H1 (cell line): ENCODE data around the gene TNNI3. TPM values are rescaled to one million over a fixed set of nuclear protein-coding genes. Genes with fewer than 3 reads are reported as not detected.

Source experiments
- CTCF ChIA-PET: fragments of 300-600 bp; sonication (Branson Sonifier 250); formaldehyde crosslinking; loops from one replicate; lab custom pipeline; 2021; ENCODE audit not compliant: partially characterized antibody; lab: Charles Lee
- POLR2A ChIA-PET: fragments of 300-600 bp; sonication (Branson Sonifier 250); formaldehyde crosslinking; loops from one replicate; lab custom pipeline; 2021; ENCODE audit warnings: inconsistent platforms; ENCODE audit not compliant: partially characterized antibody; lab: Charles Lee
- DNase-seq, 2 experiments: peaks; one replicate each; pipeline versions ENCODE4 v3.0.0 to v3.0.0-alpha.2; 2010 to 2022; ENCODE audit warnings: low spot score in 2 of 2, low read depth in 1 of 2, mixed read lengths in 1 of 2
- FAIRE-seq: peaks from 2 replicates; lab custom pipeline; 2011; peaks lifted over from hg19 to GRCh38; lab: Jason Lieb, UNC
- H2AFZ ChIP-seq: 2 replicates; pipeline ENCODE4 v1.8.1; 2012; ENCODE audit warnings: low read length, inconsistent platforms
- H2AK5ac ChIP-seq: 2 replicates; pipeline ENCODE4 v1.6.1; 2013; ENCODE audit warnings: low read depth, low read length
- H2BK120ac ChIP-seq: replicated peaks from 2 replicates; pipeline ENCODE3; 2013; ENCODE audit warnings: low read depth, low read length, inconsistent platforms
- H2BK12ac ChIP-seq: 2 replicates; pipeline ENCODE4 v1.6.1; 2013; ENCODE audit warnings: low read depth, low read length
- H2BK15ac ChIP-seq: 2 replicates; pipeline ENCODE4 v1.6.1; 2013; ENCODE audit warnings: low read length
- H2BK20ac ChIP-seq: 2 replicates; pipeline ENCODE4 v1.6.1; 2013; ENCODE audit warnings: low read length
- H2BK5ac ChIP-seq: 2 replicates; pipeline ENCODE4 v1.6.1; 2013; ENCODE audit warnings: low read depth, low read length
- H3K14ac ChIP-seq: 2 replicates; pipeline ENCODE4 v1.6.1; 2013; ENCODE audit warnings: inconsistent platforms; ENCODE audit not compliant: insufficient read length
- H3K18ac ChIP-seq: 2 replicates; pipeline ENCODE4 v1.6.1; 2013; ENCODE audit warnings: low read length; ENCODE audit errors: extremely low read depth
- H3K23ac ChIP-seq: 2 replicates; pipeline ENCODE4 v1.6.1; 2013; ENCODE audit warnings: inconsistent platforms; ENCODE audit not compliant: insufficient read length
- H3K23me2 ChIP-seq: 2 replicates; pipeline ENCODE4 v1.6.1; 2013; ENCODE audit warnings: low read depth, low read length
- H3K27ac ChIP-seq: 2 replicates; pipeline ENCODE4 v1.6.1; 2011; ENCODE audit warnings: low read depth, low read length, inconsistent platforms
- H3K27me3 ChIP-seq, 4 experiments: replicated peaks in 1 of 4; 1 replicate in 1 of 4; 2 replicates in 3 of 4; pipeline versions ENCODE4 v1.6.1 to v1.8.1; 2011 to 2013; ENCODE audit warnings: low read length in 3 of 4, mild to moderate bottlenecking in 3 of 4, inconsistent platforms in 2 of 4, mixed read lengths in 2 of 4, moderate library complexity in 1 of 4; ENCODE audit not compliant: control insufficient read depth in 3 of 4, insufficient read depth in 3 of 4; ENCODE audit errors: extremely low read depth in 1 of 4
- H3K36me3 ChIP-seq, 4 experiments: 2 replicates each; pipeline versions ENCODE4 v1.6.1 to v1.8.1; 2011 to 2013; ENCODE audit warnings: mild to moderate bottlenecking in 4 of 4, low read length in 3 of 4, moderate library complexity in 2 of 4, control low read depth in 1 of 4, inconsistent platforms in 1 of 4; ENCODE audit not compliant: insufficient read depth in 4 of 4, control insufficient read depth in 2 of 4
- H3K4ac ChIP-seq: replicated peaks from 2 replicates; pipeline ENCODE3; 2013; ENCODE audit warnings: low read length, low read depth, mixed read lengths, inconsistent platforms; ENCODE audit not compliant: insufficient read length
- H3K4me1 ChIP-seq, 4 experiments: replicated peaks in 1 of 4; 1 replicate in 1 of 4; 2 replicates in 3 of 4; pipeline versions ENCODE4 v1.6.1 to v1.8.1; 2011 to 2013; ENCODE audit warnings: low read length in 3 of 4, inconsistent platforms in 2 of 4, mixed read lengths in 1 of 4; ENCODE audit not compliant: insufficient read depth in 4 of 4, control insufficient read depth in 3 of 4
- H3K4me2 ChIP-seq, 2 experiments: 2 replicates each; pipeline versions ENCODE4 v1.6.1 to v1.8.1; 2011 to 2013; ENCODE audit warnings: low read depth in 2 of 2, low read length in 2 of 2, control low read depth in 1 of 2, inconsistent platforms in 1 of 2, mild to moderate bottlenecking in 1 of 2; ENCODE audit not compliant: insufficient read depth in 1 of 2
- H3K4me3 ChIP-seq, 4 experiments: fragments of 200-600, 300-600 bp in 1 of 4; sonication (generic), shearing (Covaris generic), sonication (Bioruptor Twin) in 1 of 4; 2 replicates each; pipeline versions ENCODE4 v1.5.1 to v1.8.1; 2011 to 2016; ENCODE audit warnings: low read length in 4 of 4, low read depth in 3 of 4, control low read depth in 2 of 4, inconsistent platforms in 2 of 4, mild to moderate bottlenecking in 2 of 4, mixed read lengths in 1 of 4, moderate library complexity in 1 of 4; ENCODE audit not compliant: insufficient read depth in 2 of 4; ENCODE audit errors: extremely low read depth in 1 of 4
- H3K56ac ChIP-seq: replicated peaks from 2 replicates; pipeline ENCODE3; 2013; ENCODE audit warnings: low read depth, mild to moderate bottlenecking, mixed read lengths, low read length, inconsistent platforms; ENCODE audit not compliant: insufficient read length
- H3K79me1 ChIP-seq: 2 replicates; pipeline ENCODE4 v1.6.1; 2013; ENCODE audit warnings: low read depth, low read length, control low read depth
- H3K79me2 ChIP-seq, 2 experiments: 2 replicates each; pipeline versions ENCODE4 v1.6.1 to v1.8.1; 2012 to 2013; ENCODE audit warnings: low read length in 2 of 2, mild to moderate bottlenecking in 2 of 2, inconsistent platforms in 1 of 2; ENCODE audit not compliant: insufficient read depth in 2 of 2, control insufficient read depth in 1 of 2
- H3K9ac ChIP-seq, 4 experiments: replicated peaks in 1 of 4; 1 replicate in 1 of 4; 2 replicates in 3 of 4; pipeline versions ENCODE4 v1.6.1 to v1.8.1; 2011 to 2013; ENCODE audit warnings: low read depth in 3 of 4, low read length in 3 of 4, control low read depth in 2 of 4, mild to moderate bottlenecking in 2 of 4, moderate library complexity in 2 of 4, inconsistent platforms in 1 of 4; ENCODE audit errors: extremely low read depth in 1 of 4
- H3K9me3 ChIP-seq, 2 experiments: 2 replicates each; pipeline versions ENCODE4 v1.6.1 to v1.8.1; 2012 to 2013; ENCODE audit warnings: mild to moderate bottlenecking in 2 of 2, moderate library complexity in 2 of 2, control low read depth in 1 of 2, inconsistent platforms in 1 of 2, low read depth in 1 of 2, low read length in 1 of 2, mixed read lengths in 1 of 2; ENCODE audit not compliant: insufficient read depth in 2 of 2
- H4K20me1 ChIP-seq, 2 experiments: replicated peaks in 1 of 2; 2 replicates each; pipeline versions ENCODE3 to v1.8.1; 2011 to 2013; ENCODE audit warnings: inconsistent platforms in 2 of 2, low read length in 2 of 2, mild to moderate bottlenecking in 1 of 2; ENCODE audit not compliant: insufficient read depth in 2 of 2, control insufficient read depth in 1 of 2
- H4K5ac ChIP-seq: 2 replicates; pipeline ENCODE4 v1.6.1; 2013; ENCODE audit warnings: low read length, low read depth, mixed read lengths, inconsistent platforms; ENCODE audit not compliant: insufficient read length
- H4K8ac ChIP-seq: 2 replicates; pipeline ENCODE4 v1.8.0; 2013; ENCODE audit warnings: mild to moderate bottlenecking, moderate library complexity, low read length, inconsistent platforms; ENCODE audit not compliant: insufficient read depth; ENCODE audit errors: extremely low read depth
- H4K91ac ChIP-seq: replicated peaks from 2 replicates; pipeline ENCODE3; 2013; ENCODE audit warnings: low read length, mixed read lengths, inconsistent platforms; ENCODE audit not compliant: insufficient read length
- CREB1 ChIP-seq: IDR thresholded peaks from 2 replicates; pipeline ENCODE4 v1.6.1; 2012; ENCODE audit warnings: inconsistent platforms
- FOSL1 ChIP-seq: IDR thresholded peaks from 2 replicates; pipeline ENCODE4 v1.6.1; 2011; ENCODE audit warnings: mild to moderate bottlenecking, low read depth, low read length, moderate library complexity; ENCODE audit not compliant: insufficient read depth
- SIX5 ChIP-seq: IDR thresholded peaks from 2 replicates; pipeline ENCODE4 v1.6.1; 2011; ENCODE audit warnings: mild to moderate bottlenecking, low read depth, low read length
- SP2 ChIP-seq: IDR thresholded peaks from 2 replicates; pipeline ENCODE4 v1.6.1; 2012; ENCODE audit warnings: mild to moderate bottlenecking, low read length, inconsistent platforms
- WGBS, 2 experiments: shearing (Covaris generic) in 1 of 2; methylation state at CpG; one replicate each; pipeline versions ENCODE4 v1.1.6 to v1.1.7; 2013 to 2015; ENCODE audit warnings: low lambda C conversion rate in 2 of 2, mixed read lengths in 2 of 2, inconsistent platforms in 1 of 2, low coverage in 1 of 2, missing lambda C conversion rate in 1 of 2; ENCODE audit not compliant: insufficient replicate concordance in 2 of 2, insufficient coverage in 1 of 2, insufficient read length in 1 of 2; ENCODE audit errors: extremely low coverage in 1 of 2, missing lambda C conversion rate in 1 of 2; 5-methylcytosine and 5-hydroxymethylcytosine counted together
- polyA plus RNA-seq, 7 experiments: library from polyadenylated mRNA; depleted of rRNA in 3 of 7; stranded (reverse) in 5 of 7; unstranded in 2 of 7; fragments of >200 nt in 5 of 7; fragments of 200-250 nt in 2 of 7; gene quantifications; 1 replicate in 5 of 7; 2 replicates in 1 of 7; 4 replicates in 1 of 7; pipeline versions ENCODE4 v1.2.1 to v1.2.3, GENCODE V29; 2011 to 2013; ENCODE audit warnings: missing spikeins in 2 of 7, mixed read lengths in 2 of 7
- total RNA-seq: library from RNA; stranded (reverse); fragmentation: NEBNext Ultra II Directional; extraction: Animal tissue kit (Norgen Biotek cat#: 25700); gene quantifications from 2 replicates; pipeline ENCODE4 v1.2.1, GENCODE V29; 2021
- TF ChIP-seq, protein P1 (sequence below): IDR thresholded peaks from 2 replicates; pipeline ENCODE4 v1.6.1; 2012; ENCODE audit warnings: low read length, inconsistent platforms

The TNNI3 gene
- total and polyA plus RNA-seq, 2 of the 8 experiments (the other 6 are each of a cell fraction or from before 2014, with no cell fraction given), result 16.9 to 56.0 TPM

DNA sequence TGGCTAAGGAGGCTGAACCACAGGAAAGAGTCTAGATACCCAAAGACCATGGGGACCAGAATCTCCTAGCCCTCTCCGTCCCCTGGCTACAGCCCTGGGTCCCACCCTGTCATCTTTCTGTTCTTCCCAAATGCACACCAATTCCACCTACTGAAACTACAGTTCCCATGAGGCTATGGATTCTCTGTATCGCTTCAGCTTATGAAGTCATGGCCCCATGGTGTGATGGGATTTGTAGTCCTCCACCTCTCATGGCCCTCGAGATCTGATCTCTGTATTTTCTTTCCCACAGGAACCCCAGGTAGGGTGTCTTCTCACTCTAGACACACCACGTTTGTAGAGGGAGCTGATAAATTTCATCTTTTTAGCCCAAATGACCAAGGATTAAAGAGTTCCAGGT, 40.0 kb upstream of the TNNI3 start:
- Histone ChIP-seq H3K23ac (no peak overlapping the region), H3K79me1 (no peaks in the 10 kb centered on the region), H3K27me3 (no peaks in the 10 kb centered on the region), H3K9ac (no peak overlapping the region), H2BK12ac (no peak overlapping the region), H3K18ac (no peak overlapping the region), H2BK120ac (no peak overlapping the region), H3K14ac (no peak overlapping the region), H3K36me3 (no peaks in the 10 kb centered on the region), H2AK5ac (no peak overlapping the region), H3K27ac (no peak overlapping the region), H3K9me3 (no peaks in the 10 kb centered on the region), H2BK5ac (no peak overlapping the region), H4K5ac (no peak overlapping the region), H3K56ac (no peak overlapping the region), H3K79me2 (no peaks in the 10 kb centered on the region), H2BK20ac (no peak overlapping the region), H2BK15ac (no peak overlapping the region), H2AFZ (no peak overlapping the region), H3K4me3 (no peak overlapping the region), H3K4ac (no peak overlapping the region), H3K4me2 (no peak overlapping the region), H4K20me1 (no peaks in the 10 kb centered on the region), H4K91ac (no peak overlapping the region), H3K23me2 (no peaks in the 10 kb centered on the region; the same call in 1 of the 2 replicates), H4K8ac (no peak overlapping the region), H3K4me1 (no peaks in the 10 kb centered on the region)
- FAIRE-seq, result no peak
- ChIA-PET POLR2A (interaction anchor here (1.4 kb wide), 1 partner anchor 9 kb away, joined by 3 read pairs; no protein-coding TSS in a partner anchor), CTCF (interaction anchor here (0.6 to 1.7 kb wide), 6 partner anchors 9 to 270 kb away, joined by 3 to 6 read pairs (median 4); partner anchors contain the start of gene DNAAF3)
- TF ChIP-seq FOSL1 (no peak), CREB1 (peak; percentile 66; the same call in 1 of the 2 replicates), SIX5 (peak; percentile 94), SP2 (no peak)
- TF ChIP-seq, protein P1, sequence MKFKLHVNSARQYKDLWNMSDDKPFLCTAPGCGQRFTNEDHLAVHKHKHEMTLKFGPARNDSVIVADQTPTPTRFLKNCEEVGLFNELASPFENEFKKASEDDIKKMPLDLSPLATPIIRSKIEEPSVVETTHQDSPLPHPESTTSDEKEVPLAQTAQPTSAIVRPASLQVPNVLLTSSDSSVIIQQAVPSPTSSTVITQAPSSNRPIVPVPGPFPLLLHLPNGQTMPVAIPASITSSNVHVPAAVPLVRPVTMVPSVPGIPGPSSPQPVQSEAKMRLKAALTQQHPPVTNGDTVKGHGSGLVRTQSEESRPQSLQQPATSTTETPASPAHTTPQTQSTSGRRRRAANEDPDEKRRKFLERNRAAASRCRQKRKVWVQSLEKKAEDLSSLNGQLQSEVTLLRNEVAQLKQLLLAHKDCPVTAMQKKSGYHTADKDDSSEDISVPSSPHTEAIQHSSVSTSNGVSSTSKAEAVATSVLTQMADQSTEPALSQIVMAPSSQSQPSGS, result no peak
- no peak for DNase-seq
- WGBS, 2 experiments, result 70% methylated on average over 4 of the region's 4 CpGs; no CpG with 5 or more reads in 1 of the 2 experiments
